Measurements from ENCODE around the gene DENND5B. TPM values are rescaled to one million over a fixed set of nuclear protein-coding genes. Genes with fewer than 3 reads are reported as not detected.
A peak's percentile ranks its signal among the peaks of the same experiment; 100 is the strongest.

Gene DENND5B
- total RNA-seq, 1 donor = 18.8 TPM

DNA sequence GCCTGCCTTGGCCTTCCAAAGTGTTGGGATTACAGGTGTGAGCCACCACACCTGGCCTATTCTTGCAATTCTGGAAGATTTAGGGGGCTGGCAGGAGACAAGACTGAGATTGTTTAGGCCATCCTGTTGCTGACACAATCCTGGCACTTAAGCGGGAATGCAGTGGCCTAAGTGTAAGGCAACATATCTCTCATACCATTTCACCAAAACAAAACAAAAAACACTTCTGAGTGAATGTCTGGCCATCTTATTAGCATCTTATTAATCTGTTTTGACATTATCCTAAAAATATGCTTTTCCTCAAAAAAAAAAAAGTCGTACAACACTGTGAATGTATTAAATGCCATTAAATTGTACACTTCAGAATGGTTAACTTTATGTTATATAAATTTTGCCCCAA, 67.6 kb downstream of the DENND5B start:
- Histone ChIP-seq H2AFZ (ENCODE audit: low read length) (no peak overlapping the region), H3K36me3 (ENCODE audit: insufficient read depth, low read length) (no peaks in the 10 kb centered on the region), H4K20me1 (ENCODE audit: insufficient read depth, low read length) (no peaks in the 10 kb centered on the region), H3K27me3 (ENCODE audit: insufficient read depth, low read length) (no peaks in the 10 kb centered on the region), H3K9me3 (ENCODE audit: low read depth, low read length) (no peaks in the 10 kb centered on the region), H3K79me2 (ENCODE audit: insufficient read depth, low read length) (peaks cover 72% of the 10 kb centered on the region), H3K4me2 (ENCODE audit: insufficient read depth, low read length) (no peak overlapping the region), H3K27ac (ENCODE audit: low read depth, low read length) (no peak overlapping the region), H3K4me3 (ENCODE audit: insufficient read depth, low read length) (no peak overlapping the region), H3K4me1 (ENCODE audit: insufficient read depth, low read length) (peaks cover 37% of the 10 kb centered on the region)
- no peak for DNase-seq (ENCODE audit: insufficient read length, low spot score, missing footprints)
- TF ChIP-seq, protein P1, sequence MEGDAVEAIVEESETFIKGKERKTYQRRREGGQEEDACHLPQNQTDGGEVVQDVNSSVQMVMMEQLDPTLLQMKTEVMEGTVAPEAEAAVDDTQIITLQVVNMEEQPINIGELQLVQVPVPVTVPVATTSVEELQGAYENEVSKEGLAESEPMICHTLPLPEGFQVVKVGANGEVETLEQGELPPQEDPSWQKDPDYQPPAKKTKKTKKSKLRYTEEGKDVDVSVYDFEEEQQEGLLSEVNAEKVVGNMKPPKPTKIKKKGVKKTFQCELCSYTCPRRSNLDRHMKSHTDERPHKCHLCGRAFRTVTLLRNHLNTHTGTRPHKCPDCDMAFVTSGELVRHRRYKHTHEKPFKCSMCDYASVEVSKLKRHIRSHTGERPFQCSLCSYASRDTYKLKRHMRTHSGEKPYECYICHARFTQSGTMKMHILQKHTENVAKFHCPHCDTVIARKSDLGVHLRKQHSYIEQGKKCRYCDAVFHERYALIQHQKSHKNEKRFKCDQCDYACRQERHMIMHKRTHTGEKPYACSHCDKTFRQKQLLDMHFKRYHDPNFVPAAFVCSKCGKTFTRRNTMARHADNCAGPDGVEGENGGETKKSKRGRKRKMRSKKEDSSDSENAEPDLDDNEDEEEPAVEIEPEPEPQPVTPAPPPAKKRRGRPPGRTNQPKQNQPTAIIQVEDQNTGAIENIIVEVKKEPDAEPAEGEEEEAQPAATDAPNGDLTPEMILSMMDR (IDR thresholded peaks at IDR 0.05; ENCODE audit: extremely low read depth, low read depth, low read length) = no peak

DNA sequence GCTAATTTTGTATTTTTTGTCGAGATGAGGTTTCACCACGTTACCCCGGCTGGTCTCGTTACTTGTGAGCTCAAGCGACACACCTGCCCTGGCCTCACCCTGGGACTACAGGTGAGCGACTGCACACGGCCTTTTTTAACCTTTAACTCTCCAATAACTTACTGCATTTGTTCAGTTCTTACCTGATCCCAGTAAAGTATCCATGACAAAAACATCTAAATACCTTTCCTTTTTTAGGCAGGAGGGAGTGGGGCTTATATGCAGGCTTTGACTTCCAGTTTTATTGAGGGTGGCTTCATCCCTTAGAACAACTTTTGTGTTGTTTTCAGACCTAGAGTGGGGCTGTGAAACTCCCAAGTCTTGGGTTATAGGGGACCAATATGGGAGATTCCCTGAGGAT, 68.3 kb downstream of the DENND5B start:
- peaks cover 44% of the 10 kb centered on the region for H3K4me1 ChIP-seq (ENCODE audit: insufficient read depth, low read length)
- no peak for DNase-seq (ENCODE audit: insufficient read length, low spot score, missing footprints)
- H4K20me1 ChIP-seq (ENCODE audit: insufficient read depth, low read length) = no peaks in the 10 kb centered on the region
- H2AFZ ChIP-seq (ENCODE audit: low read length) = no peak overlapping the region
- no peak overlapping the region for H3K27ac ChIP-seq (ENCODE audit: low read depth, low read length)
- peaks cover 68% of the 10 kb centered on the region for H3K79me2 ChIP-seq (ENCODE audit: insufficient read depth, low read length)
- no peak overlapping the region for H3K4me2 ChIP-seq (ENCODE audit: insufficient read depth, low read length)
- H3K27me3 ChIP-seq (ENCODE audit: insufficient read depth, low read length) = no peaks in the 10 kb centered on the region
- H3K36me3 ChIP-seq (ENCODE audit: insufficient read depth, low read length) = no peaks in the 10 kb centered on the region
- TF ChIP-seq, protein P1 (IDR thresholded peaks at IDR 0.05; ENCODE audit: extremely low read depth, low read depth, low read length) = no peak
- no peak overlapping the region for H3K4me3 ChIP-seq (ENCODE audit: insufficient read depth, low read length)
- H3K9me3 ChIP-seq (ENCODE audit: low read depth, low read length) = no peaks in the 10 kb centered on the region

DNA sequence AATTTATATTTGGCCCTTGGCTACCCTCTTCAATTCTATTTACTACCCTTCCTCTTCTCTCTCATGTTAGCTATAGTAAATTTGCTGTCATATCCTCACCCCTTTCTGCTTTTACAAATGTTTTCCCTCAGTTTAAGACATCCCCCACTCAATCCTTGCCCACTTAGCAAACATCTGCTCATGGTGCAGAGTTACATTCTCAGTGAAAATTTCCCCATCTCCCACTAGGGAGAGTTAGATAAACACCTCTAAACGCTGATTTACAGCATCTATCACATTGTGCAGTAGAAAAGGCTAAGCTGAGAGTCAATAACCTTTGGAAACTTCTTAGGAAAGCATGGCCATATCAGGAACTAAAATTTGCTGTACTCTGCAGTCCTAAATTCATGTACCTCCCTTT, 69.0 kb downstream of the DENND5B start:
- H3K4me3 ChIP-seq (ENCODE audit: insufficient read depth, low read length) = no peak overlapping the region
- DNase-seq (ENCODE audit: insufficient read length, low spot score, missing footprints) = no peak
- H4K20me1 ChIP-seq (ENCODE audit: insufficient read depth, low read length) = no peaks in the 10 kb centered on the region
- no peaks in the 10 kb centered on the region for H3K27me3 ChIP-seq (ENCODE audit: insufficient read depth, low read length)
- H3K79me2 ChIP-seq (ENCODE audit: insufficient read depth, low read length) = peaks cover 70% of the 10 kb centered on the region
- H3K4me2 ChIP-seq (ENCODE audit: insufficient read depth, low read length) = no peak overlapping the region
- TF ChIP-seq, protein P1 (IDR thresholded peaks at IDR 0.05; ENCODE audit: extremely low read depth, low read depth, low read length) = no peak
- peaks cover 50% of the 10 kb centered on the region for H3K4me1 ChIP-seq (ENCODE audit: insufficient read depth, low read length)
- H3K9me3 ChIP-seq (ENCODE audit: low read depth, low read length) = no peaks in the 10 kb centered on the region
- no peak overlapping the region for H2AFZ ChIP-seq (ENCODE audit: low read length)
- H3K27ac ChIP-seq (ENCODE audit: low read depth, low read length) = no peak overlapping the region
- H3K36me3 ChIP-seq (ENCODE audit: insufficient read depth, low read length) = no peaks in the 10 kb centered on the region

DNA sequence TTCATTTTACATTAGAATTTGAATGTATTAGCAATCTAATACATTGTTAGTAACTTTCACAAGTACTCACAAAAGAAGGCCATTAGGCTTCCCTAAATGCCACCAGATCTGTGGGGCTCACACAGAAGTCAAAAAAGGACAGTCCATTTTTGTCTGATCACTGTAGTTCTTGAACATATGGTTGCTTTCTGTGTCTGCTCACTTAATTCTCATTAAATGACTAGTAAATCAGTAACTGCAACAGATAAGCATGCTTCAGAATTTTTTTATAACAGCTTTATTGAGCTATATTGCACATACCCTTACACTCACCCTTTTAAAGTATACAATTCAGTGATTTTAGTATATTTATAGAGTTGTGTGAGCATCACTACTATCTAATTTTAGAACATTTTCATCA, 71.4 kb downstream of the DENND5B start:
- H3K4me2 ChIP-seq (ENCODE audit: insufficient read depth, low read length) = peak overlapping the region; percentile 58
- H3K27ac ChIP-seq (ENCODE audit: low read depth, low read length) = peak overlapping the region; percentile 97
- no peaks in the 10 kb centered on the region for H3K9me3 ChIP-seq (ENCODE audit: low read depth, low read length)
- no peak overlapping the region for H2AFZ ChIP-seq (ENCODE audit: low read length)
- H3K36me3 ChIP-seq (ENCODE audit: insufficient read depth, low read length) = no peaks in the 10 kb centered on the region
- H3K79me2 ChIP-seq (ENCODE audit: insufficient read depth, low read length) = peaks cover 49% of the 10 kb centered on the region
- TF ChIP-seq, protein P1 (IDR thresholded peaks at IDR 0.05; ENCODE audit: extremely low read depth, low read depth, low read length) = no peak
- H3K4me3 ChIP-seq (ENCODE audit: insufficient read depth, low read length) = no peak overlapping the region
- peaks cover 41% of the 10 kb centered on the region for H3K4me1 ChIP-seq (ENCODE audit: insufficient read depth, low read length)
- no peaks in the 10 kb centered on the region for H3K27me3 ChIP-seq (ENCODE audit: insufficient read depth, low read length)
- no peak for DNase-seq (ENCODE audit: insufficient read length, low spot score, missing footprints)
- H4K20me1 ChIP-seq (ENCODE audit: insufficient read depth, low read length) = no peaks in the 10 kb centered on the region
